ENCODE results near the gene TNIP3.
A peak's percentile ranks its signal among the peaks of the same experiment; 100 is the strongest.
"Not testable (repeated sequence)": the region's sequence is repeated elsewhere in the genome, so short reads cannot be mapped to it uniquely, and the experiment has no call there.

Gene TNIP3

DNA sequence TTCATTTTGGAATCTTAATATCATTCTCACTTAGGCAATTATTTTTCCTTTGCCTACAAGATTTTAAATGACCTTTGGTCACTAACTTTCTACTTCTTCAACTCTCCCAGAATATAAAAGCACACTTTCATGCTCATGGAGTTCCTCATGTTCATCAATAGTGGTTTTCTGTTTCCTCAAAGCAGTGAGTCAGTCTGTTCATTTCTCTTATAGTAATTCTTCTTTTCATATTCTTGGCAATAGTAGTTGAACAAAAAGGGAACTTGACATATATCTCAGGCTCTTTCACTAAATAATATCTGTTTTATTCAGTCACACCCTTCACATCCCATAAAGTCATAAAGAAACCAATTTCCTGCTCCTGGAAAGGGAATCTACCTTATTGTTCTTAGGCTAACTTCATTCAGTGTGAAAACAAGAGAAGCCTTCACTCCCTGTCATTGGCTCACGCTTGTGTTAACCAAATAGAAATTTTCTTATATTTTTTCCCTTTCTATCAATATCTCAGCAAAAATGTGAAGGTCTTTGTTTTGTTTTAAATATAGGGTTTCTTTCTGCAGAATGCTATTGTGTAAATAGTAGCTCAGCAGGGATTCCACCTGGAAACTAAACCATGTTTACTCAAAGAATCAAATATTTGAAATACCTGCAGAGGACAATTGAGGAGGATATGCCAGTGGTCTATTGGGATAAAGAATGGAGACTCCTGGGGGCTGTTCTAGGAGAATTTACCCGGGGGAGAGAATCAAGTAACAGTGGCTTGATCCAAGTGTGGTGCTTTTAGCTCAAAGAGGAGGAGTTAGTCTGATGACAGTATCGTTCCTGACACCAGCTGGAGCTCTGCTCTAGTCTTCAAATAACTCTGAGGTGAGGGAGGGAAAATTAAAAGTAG, 13.4 kb upstream of the TNIP3 start:
- DNase-seq, result no peak

- DNase-seq, result no peak
Measured at GRCh38 chr4:121176082-121176934, 12.2 kb upstream of the TNIP3 start.

GRCh38 chr4:121171477-121171876, 7.4 kb upstream of the TNIP3 start:
- not testable (repeated sequence) for DNase-seq

DNA sequence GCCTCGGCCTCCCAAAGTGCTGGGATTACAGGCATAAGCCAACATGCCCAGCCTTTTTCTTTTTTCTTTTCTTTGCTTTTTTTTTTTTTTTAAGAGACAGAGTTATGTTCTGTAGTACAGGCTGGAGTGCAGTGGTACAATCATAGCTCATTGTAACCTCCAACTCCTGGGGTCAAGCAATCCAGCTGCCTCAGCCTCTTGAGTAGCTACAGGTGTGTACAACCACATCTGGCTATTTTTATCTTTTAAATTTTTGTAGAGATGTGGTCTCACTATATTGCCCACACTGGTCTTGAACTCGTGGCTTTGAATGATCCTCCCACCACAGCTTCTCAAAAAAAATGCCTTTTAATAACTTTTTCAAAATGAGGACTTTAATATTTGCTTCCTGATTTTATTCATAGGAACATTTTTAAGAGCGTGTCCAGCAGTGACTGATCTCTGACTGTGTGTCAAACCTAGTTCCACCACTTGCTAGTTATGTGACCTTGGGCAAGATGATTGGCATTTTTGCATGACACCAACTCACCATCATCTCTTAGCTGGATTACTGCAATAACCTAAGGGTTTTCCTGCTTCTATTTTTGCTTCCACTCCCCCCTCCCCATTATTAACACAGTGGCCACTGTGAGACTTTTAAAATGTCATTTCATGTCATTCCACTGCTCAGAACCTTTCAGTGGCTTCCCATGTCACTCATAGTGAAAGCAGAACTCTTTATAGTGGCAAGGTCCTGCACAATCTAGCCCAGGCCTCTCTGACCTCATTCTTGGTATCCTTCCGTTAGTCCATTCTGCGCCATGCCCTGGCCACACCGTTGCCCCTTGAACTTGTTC, 4.5 kb upstream of the TNIP3 start:
- DNase-seq, result no peak

DNA sequence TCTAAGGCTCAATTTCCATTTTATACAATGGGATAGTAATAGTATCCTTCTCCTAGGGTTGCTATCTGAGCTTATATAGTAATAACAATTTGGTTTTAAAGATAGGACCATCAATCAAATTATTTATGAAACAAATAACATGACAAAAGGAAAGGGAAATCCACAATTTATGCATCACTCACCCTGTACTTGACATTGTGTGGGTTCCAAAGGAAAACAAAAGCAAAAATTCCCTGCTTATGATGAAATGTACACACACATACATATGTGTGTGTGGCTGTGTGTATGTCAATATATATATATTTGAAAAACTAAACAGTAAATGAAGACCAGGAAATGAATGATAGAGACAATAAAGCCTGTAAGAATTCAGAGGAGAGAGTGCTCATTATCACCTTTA, 2.9 kb upstream of the TNIP3 start:
- DNase-seq, result no peak

DNA sequence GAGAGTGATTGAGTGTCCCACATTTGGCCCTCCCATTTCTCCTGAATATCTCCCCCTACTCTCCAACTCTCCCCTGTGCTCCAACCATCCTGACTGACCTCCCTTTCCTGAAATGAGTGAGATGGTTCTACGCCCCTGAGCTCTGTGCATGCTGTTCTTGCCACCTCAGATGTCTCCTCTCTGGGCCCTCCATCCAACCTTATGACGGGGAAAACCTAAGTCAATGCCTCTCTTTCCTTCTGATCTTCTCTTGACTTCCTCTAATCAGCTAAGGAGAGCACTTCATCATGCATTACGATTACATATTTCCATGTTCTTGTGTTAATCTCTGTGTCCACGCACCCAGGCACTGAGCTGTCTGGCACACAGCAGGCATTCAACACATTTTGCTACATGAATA, 1.1 kb upstream of the TNIP3 start:
- DNase-seq, result no peak

DNA sequence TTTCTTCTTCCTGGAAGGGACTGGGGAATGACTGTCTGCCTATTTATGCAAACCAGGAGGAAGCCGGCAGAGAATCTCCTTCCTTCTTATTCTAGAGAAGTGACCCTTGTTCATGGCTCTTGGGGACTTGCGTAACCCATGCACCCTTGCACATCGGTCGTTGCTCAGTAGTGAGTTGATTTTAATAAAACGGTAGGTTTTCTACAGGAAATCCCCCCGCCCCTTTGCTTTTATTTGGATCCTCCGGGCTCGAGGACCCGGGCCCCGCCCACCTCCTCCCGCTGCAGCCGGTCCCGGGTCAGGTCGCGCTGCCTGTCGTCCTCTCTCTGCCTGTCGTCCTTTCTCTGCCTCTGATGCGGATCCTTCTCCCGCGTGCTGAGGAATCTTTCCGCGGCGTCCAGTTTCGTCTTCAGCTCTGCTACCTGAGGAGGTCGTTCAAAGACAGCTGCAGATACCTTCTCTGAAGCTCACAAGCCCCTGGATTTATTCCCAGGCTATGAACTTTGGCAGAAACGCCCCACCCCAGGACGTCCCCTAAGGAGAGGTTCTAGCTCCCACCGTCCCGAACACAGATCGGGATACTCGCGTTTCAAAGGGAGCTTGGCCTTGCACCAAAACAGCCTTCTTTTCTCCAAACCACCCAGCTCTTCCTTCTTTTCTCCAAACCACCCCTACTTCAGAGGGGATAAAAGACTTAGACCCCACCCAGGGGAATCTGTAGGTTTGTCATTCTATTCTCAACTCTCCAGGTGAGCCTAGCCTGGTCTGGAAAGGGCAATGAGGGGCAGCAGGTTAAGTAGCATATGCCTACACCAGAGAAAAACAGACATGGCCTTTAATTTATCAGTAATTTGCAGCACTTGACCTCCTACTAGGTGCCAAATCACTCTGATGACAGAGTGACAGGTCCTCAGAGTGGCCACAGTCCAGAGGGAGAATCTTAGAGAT, 7.0 kb downstream of the TNIP3 start:
- peak; percentile 16 for DNase-seq

DNA sequence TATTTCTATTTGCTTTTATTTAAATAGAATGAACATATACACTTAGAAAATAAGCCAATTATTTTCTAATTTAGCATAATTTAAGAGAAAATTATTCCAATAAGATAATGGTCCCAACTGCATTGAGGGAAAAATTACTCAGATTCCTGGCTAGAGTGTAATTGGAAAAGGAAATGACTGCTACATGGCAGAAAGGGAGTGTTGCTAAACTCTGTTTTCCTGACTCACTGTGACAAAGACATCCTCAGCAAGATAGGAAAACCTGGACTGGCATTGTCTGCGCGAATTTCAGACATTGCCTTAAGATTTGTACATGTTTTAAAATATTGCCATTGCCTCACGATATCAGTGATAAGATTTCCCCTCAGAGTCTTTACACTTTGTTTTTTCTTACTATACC, 8.2 kb downstream of the TNIP3 start:
- DNase-seq, result no peak

- no peak for DNase-seq
Measured at GRCh38 chr4:121154103-121154515, 10.0 kb downstream of the TNIP3 start.

DNA sequence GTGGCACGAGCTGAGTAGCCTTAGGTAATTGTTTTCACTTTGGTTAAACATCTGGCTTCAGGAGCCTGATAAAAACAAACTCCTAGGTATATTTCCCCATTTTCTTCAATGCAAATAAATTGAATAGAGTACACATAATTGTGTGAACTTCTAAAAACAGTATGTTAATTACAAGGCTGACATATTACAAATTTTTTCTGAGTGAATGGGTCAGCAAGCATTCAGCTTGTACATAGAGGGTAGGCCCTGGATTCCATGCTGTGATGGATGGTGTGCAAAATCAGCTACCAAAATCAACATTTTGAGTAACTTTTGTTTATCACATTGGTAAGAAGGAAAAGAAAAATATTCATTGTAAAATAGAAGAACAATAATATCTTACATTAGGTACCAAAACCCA, 12.2 kb downstream of the TNIP3 start:
- DNase-seq, result no peak

DNA sequence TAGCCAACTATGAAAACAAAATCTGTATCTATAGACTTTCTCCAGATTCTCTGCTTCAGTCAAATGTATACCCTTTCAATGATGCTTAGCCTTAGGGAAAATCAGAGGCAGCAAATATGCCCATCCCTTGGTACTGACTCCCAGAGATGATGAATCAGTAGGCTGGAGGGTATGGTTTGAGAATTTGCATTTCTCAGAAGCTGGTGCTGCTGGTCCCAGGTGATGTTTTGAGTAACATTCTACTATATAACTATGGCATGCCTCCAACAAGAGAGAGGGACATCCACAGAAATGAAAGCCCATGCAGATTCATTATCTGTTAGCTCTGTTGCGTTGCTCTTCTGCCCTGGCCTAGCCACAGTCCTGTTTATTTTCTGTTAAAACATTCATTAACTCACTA, 13.6 kb downstream of the TNIP3 start:
- DNase-seq, result no peak

GRCh38 chr4:121150003-121150402, 14.1 kb downstream of the TNIP3 start:
- DNase-seq, result no peak

DNA sequence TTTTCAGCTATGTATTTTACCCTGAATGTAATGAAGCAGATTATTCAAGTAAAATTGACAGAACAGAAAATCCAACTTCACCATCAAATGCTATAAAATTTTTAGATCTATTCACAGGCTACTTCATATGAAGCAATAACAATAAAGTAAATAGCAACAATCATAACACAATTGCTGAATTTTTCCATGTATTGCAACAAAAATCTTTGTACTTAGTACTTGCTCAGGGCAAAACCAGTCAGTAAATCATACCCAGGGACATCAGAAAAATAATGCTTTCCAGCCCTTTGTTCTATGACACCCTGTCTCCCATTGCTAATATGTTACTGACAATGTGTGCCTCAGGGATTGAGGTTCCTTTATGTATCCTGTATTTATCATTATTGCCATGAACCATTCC, 15.5 kb downstream of the TNIP3 start:
- no peak for DNase-seq

- no peak for DNase-seq
Measured at GRCh38 chr4:121148000-121148399, 16.1 kb downstream of the TNIP3 start.

DNA sequence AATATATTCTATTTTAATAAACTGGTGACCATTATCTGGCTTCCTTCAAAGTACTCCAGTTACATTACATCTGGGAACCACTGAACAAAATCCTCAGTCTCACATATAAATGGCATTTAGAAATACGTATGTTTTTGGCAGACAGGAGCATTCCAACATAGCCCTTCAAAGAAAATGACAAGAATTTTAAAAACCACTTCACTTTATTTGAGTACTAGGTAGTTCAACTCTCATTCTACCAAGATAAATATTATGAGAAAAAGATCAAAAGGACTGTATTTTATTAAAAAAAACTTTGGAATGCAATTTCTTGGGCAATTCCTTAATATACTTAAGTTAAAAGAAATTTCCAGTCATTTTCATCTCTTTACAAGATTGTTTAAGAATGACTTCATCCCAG, 17.6 kb downstream of the TNIP3 start:
- DNase-seq, result no peak

- no peak for DNase-seq
Measured at GRCh38 chr4:121145430-121145829, 18.7 kb downstream of the TNIP3 start.

DNA sequence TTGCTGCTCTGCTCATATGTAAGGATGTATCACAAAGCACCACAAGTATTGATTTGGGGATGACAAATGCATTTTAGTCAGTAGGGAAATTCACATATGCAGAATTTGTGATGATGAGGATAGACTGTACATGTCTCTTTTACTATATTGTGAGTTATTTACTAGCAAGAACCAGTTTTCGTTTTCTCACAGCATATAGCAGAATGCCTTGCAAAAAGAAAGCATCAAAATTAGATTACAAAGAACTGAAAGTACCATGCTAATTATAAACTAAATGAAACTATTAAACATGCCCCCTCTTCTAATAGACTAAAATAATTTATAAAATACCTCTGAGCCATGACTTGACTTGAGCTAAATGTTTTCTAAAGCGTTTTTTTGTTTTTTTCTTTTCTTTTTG, 20.1 kb downstream of the TNIP3 start:
- no peak for DNase-seq

GRCh38 chr4:121143131-121143530, 21.0 kb downstream of the TNIP3 start:
- no peak for DNase-seq

- no peak for DNase-seq
Measured at GRCh38 chr4:121140716-121141460, 23.2 kb downstream of the TNIP3 start.

- no peak for DNase-seq
Measured at GRCh38 chr4:121139533-121140222, 24.4 kb downstream of the TNIP3 start.

Measured in activated effector memory CD4-positive, alpha-beta T cell treated with Interleukin-2 at 50 U/mL for 16 hours (primary cell).